H1 (cell line): ENCODE results near the gene PABPC1L. TPM values are rescaled to one million over a fixed set of nuclear protein-coding genes. Genes with fewer than 3 reads are reported as not detected.

Source experiments
- CTCF ChIA-PET: fragments of 300-600 bp; sonication (Branson Sonifier 250); formaldehyde crosslinking; loops from one replicate; lab custom pipeline; 2021; ENCODE audit not compliant: partially characterized antibody; lab: Charles Lee
- POLR2A ChIA-PET: fragments of 300-600 bp; sonication (Branson Sonifier 250); formaldehyde crosslinking; loops from one replicate; lab custom pipeline; 2021; ENCODE audit warnings: inconsistent platforms; ENCODE audit not compliant: partially characterized antibody; lab: Charles Lee
- DNase-seq, 2 experiments: peaks; one replicate each; pipeline versions ENCODE4 v3.0.0 to v3.0.0-alpha.2; 2010 to 2022; ENCODE audit warnings: low spot score in 2 of 2, low read depth in 1 of 2, mixed read lengths in 1 of 2
- FAIRE-seq: peaks from 2 replicates; lab custom pipeline; 2011; peaks lifted over from hg19 to GRCh38; lab: Jason Lieb, UNC
- H2AFZ ChIP-seq: 2 replicates; pipeline ENCODE4 v1.8.1; 2012; ENCODE audit warnings: low read length, inconsistent platforms
- H2AK5ac ChIP-seq: 2 replicates; pipeline ENCODE4 v1.6.1; 2013; ENCODE audit warnings: low read depth, low read length
- H2BK120ac ChIP-seq: replicated peaks from 2 replicates; pipeline ENCODE3; 2013; ENCODE audit warnings: low read depth, low read length, inconsistent platforms
- H2BK12ac ChIP-seq: 2 replicates; pipeline ENCODE4 v1.6.1; 2013; ENCODE audit warnings: low read depth, low read length
- H2BK15ac ChIP-seq: 2 replicates; pipeline ENCODE4 v1.6.1; 2013; ENCODE audit warnings: low read length
- H2BK20ac ChIP-seq: 2 replicates; pipeline ENCODE4 v1.6.1; 2013; ENCODE audit warnings: low read length
- H2BK5ac ChIP-seq: 2 replicates; pipeline ENCODE4 v1.6.1; 2013; ENCODE audit warnings: low read depth, low read length
- H3K14ac ChIP-seq: 2 replicates; pipeline ENCODE4 v1.6.1; 2013; ENCODE audit warnings: inconsistent platforms; ENCODE audit not compliant: insufficient read length
- H3K18ac ChIP-seq: 2 replicates; pipeline ENCODE4 v1.6.1; 2013; ENCODE audit warnings: low read length; ENCODE audit errors: extremely low read depth
- H3K23ac ChIP-seq: 2 replicates; pipeline ENCODE4 v1.6.1; 2013; ENCODE audit warnings: inconsistent platforms; ENCODE audit not compliant: insufficient read length
- H3K23me2 ChIP-seq: 2 replicates; pipeline ENCODE4 v1.6.1; 2013; ENCODE audit warnings: low read depth, low read length
- H3K27ac ChIP-seq: 2 replicates; pipeline ENCODE4 v1.6.1; 2011; ENCODE audit warnings: low read depth, low read length, inconsistent platforms
- H3K27me3 ChIP-seq, 4 experiments: replicated peaks in 1 of 4; 1 replicate in 1 of 4; 2 replicates in 3 of 4; pipeline versions ENCODE4 v1.6.1 to v1.8.1; 2011 to 2013; ENCODE audit warnings: low read length in 3 of 4, mild to moderate bottlenecking in 3 of 4, inconsistent platforms in 2 of 4, mixed read lengths in 2 of 4, moderate library complexity in 1 of 4; ENCODE audit not compliant: control insufficient read depth in 3 of 4, insufficient read depth in 3 of 4; ENCODE audit errors: extremely low read depth in 1 of 4
- H3K36me3 ChIP-seq, 4 experiments: 2 replicates each; pipeline versions ENCODE4 v1.6.1 to v1.8.1; 2011 to 2013; ENCODE audit warnings: mild to moderate bottlenecking in 4 of 4, low read length in 3 of 4, moderate library complexity in 2 of 4, control low read depth in 1 of 4, inconsistent platforms in 1 of 4; ENCODE audit not compliant: insufficient read depth in 4 of 4, control insufficient read depth in 2 of 4
- H3K4ac ChIP-seq: replicated peaks from 2 replicates; pipeline ENCODE3; 2013; ENCODE audit warnings: low read length, low read depth, mixed read lengths, inconsistent platforms; ENCODE audit not compliant: insufficient read length
- H3K4me1 ChIP-seq, 4 experiments: replicated peaks in 1 of 4; 1 replicate in 1 of 4; 2 replicates in 3 of 4; pipeline versions ENCODE4 v1.6.1 to v1.8.1; 2011 to 2013; ENCODE audit warnings: low read length in 3 of 4, inconsistent platforms in 2 of 4, mixed read lengths in 1 of 4; ENCODE audit not compliant: insufficient read depth in 4 of 4, control insufficient read depth in 3 of 4
- H3K4me2 ChIP-seq, 2 experiments: 2 replicates each; pipeline versions ENCODE4 v1.6.1 to v1.8.1; 2011 to 2013; ENCODE audit warnings: low read depth in 2 of 2, low read length in 2 of 2, control low read depth in 1 of 2, inconsistent platforms in 1 of 2, mild to moderate bottlenecking in 1 of 2; ENCODE audit not compliant: insufficient read depth in 1 of 2
- H3K4me3 ChIP-seq, 4 experiments: fragments of 200-600, 300-600 bp in 1 of 4; sonication (generic), shearing (Covaris generic), sonication (Bioruptor Twin) in 1 of 4; 2 replicates each; pipeline versions ENCODE4 v1.5.1 to v1.8.1; 2011 to 2016; ENCODE audit warnings: low read length in 4 of 4, low read depth in 3 of 4, control low read depth in 2 of 4, inconsistent platforms in 2 of 4, mild to moderate bottlenecking in 2 of 4, mixed read lengths in 1 of 4, moderate library complexity in 1 of 4; ENCODE audit not compliant: insufficient read depth in 2 of 4; ENCODE audit errors: extremely low read depth in 1 of 4
- H3K56ac ChIP-seq: replicated peaks from 2 replicates; pipeline ENCODE3; 2013; ENCODE audit warnings: low read depth, mild to moderate bottlenecking, mixed read lengths, low read length, inconsistent platforms; ENCODE audit not compliant: insufficient read length
- H3K79me1 ChIP-seq: 2 replicates; pipeline ENCODE4 v1.6.1; 2013; ENCODE audit warnings: low read depth, low read length, control low read depth
- H3K79me2 ChIP-seq, 2 experiments: 2 replicates each; pipeline versions ENCODE4 v1.6.1 to v1.8.1; 2012 to 2013; ENCODE audit warnings: low read length in 2 of 2, mild to moderate bottlenecking in 2 of 2, inconsistent platforms in 1 of 2; ENCODE audit not compliant: insufficient read depth in 2 of 2, control insufficient read depth in 1 of 2
- H3K9ac ChIP-seq, 4 experiments: replicated peaks in 1 of 4; 1 replicate in 1 of 4; 2 replicates in 3 of 4; pipeline versions ENCODE4 v1.6.1 to v1.8.1; 2011 to 2013; ENCODE audit warnings: low read depth in 3 of 4, low read length in 3 of 4, control low read depth in 2 of 4, mild to moderate bottlenecking in 2 of 4, moderate library complexity in 2 of 4, inconsistent platforms in 1 of 4; ENCODE audit errors: extremely low read depth in 1 of 4
- H3K9me3 ChIP-seq, 2 experiments: 2 replicates each; pipeline versions ENCODE4 v1.6.1 to v1.8.1; 2012 to 2013; ENCODE audit warnings: mild to moderate bottlenecking in 2 of 2, moderate library complexity in 2 of 2, control low read depth in 1 of 2, inconsistent platforms in 1 of 2, low read depth in 1 of 2, low read length in 1 of 2, mixed read lengths in 1 of 2; ENCODE audit not compliant: insufficient read depth in 2 of 2
- H4K20me1 ChIP-seq, 2 experiments: replicated peaks in 1 of 2; 2 replicates each; pipeline versions ENCODE3 to v1.8.1; 2011 to 2013; ENCODE audit warnings: inconsistent platforms in 2 of 2, low read length in 2 of 2, mild to moderate bottlenecking in 1 of 2; ENCODE audit not compliant: insufficient read depth in 2 of 2, control insufficient read depth in 1 of 2
- H4K5ac ChIP-seq: 2 replicates; pipeline ENCODE4 v1.6.1; 2013; ENCODE audit warnings: low read length, low read depth, mixed read lengths, inconsistent platforms; ENCODE audit not compliant: insufficient read length
- H4K8ac ChIP-seq: 2 replicates; pipeline ENCODE4 v1.8.0; 2013; ENCODE audit warnings: mild to moderate bottlenecking, moderate library complexity, low read length, inconsistent platforms; ENCODE audit not compliant: insufficient read depth; ENCODE audit errors: extremely low read depth
- H4K91ac ChIP-seq: replicated peaks from 2 replicates; pipeline ENCODE3; 2013; ENCODE audit warnings: low read length, mixed read lengths, inconsistent platforms; ENCODE audit not compliant: insufficient read length
- HDAC2 ChIP-seq, 2 experiments: fragments of 300-600 bp in 1 of 2; sonication (generic) in 1 of 2; IDR thresholded peaks; 2 replicates each; pipeline ENCODE4 v1.6.1; 2011 to 2012; ENCODE audit warnings: low read depth in 2 of 2, low read length in 2 of 2, mild to moderate bottlenecking in 2 of 2, moderate library complexity in 2 of 2, borderline replicate concordance in 1 of 2, inconsistent platforms in 1 of 2
- JUND ChIP-seq: IDR thresholded peaks from 2 replicates; pipeline ENCODE4 v1.6.1; 2011; ENCODE audit warnings: mild to moderate bottlenecking, improper control_type of control experiment, low read length
- KDM4A ChIP-seq: IDR thresholded peaks from one replicate; pipeline ENCODE4 v1.7.1; 2012; ENCODE audit warnings: low read depth, mild to moderate bottlenecking, moderate library complexity, low read length, inconsistent platforms; ENCODE audit not compliant: severe bottlenecking
- RAD21 ChIP-seq, 2 experiments: IDR thresholded peaks in 1 of 2; conservative IDR thresholded peaks in 1 of 2; 2 replicates each; pipeline ENCODE4 v1.6.1; 2011; ENCODE audit warnings: low read depth in 2 of 2, low read length in 2 of 2, improper control_type of control experiment in 1 of 2, inconsistent platforms in 1 of 2, mild to moderate bottlenecking in 1 of 2, moderate library complexity in 1 of 2
- SIRT6 ChIP-seq: IDR thresholded peaks from one replicate; pipeline ENCODE4 v1.7.1; 2012; ENCODE audit warnings: low read length, inconsistent platforms
- WGBS, 2 experiments: shearing (Covaris generic) in 1 of 2; methylation state at CpG; one replicate each; pipeline versions ENCODE4 v1.1.6 to v1.1.7; 2013 to 2015; ENCODE audit warnings: low lambda C conversion rate in 2 of 2, mixed read lengths in 2 of 2, inconsistent platforms in 1 of 2, low coverage in 1 of 2, missing lambda C conversion rate in 1 of 2; ENCODE audit not compliant: insufficient replicate concordance in 2 of 2, insufficient coverage in 1 of 2, insufficient read length in 1 of 2; ENCODE audit errors: extremely low coverage in 1 of 2, missing lambda C conversion rate in 1 of 2; 5-methylcytosine and 5-hydroxymethylcytosine counted together
- polyA plus RNA-seq, 7 experiments: library from polyadenylated mRNA; depleted of rRNA in 3 of 7; stranded (reverse) in 5 of 7; unstranded in 2 of 7; fragments of >200 nt in 5 of 7; fragments of 200-250 nt in 2 of 7; gene quantifications; 1 replicate in 5 of 7; 2 replicates in 1 of 7; 4 replicates in 1 of 7; pipeline versions ENCODE4 v1.2.1 to v1.2.3, GENCODE V29; 2011 to 2013; ENCODE audit warnings: missing spikeins in 2 of 7, mixed read lengths in 2 of 7
- total RNA-seq: library from RNA; stranded (reverse); fragmentation: NEBNext Ultra II Directional; extraction: Animal tissue kit (Norgen Biotek cat#: 25700); gene quantifications from 2 replicates; pipeline ENCODE4 v1.2.1, GENCODE V29; 2021

The PABPC1L gene
- total and polyA plus RNA-seq, 2 of the 8 experiments (the other 6 are each of a cell fraction or from before 2014, with no cell fraction given) = 61.1 to 108 TPM

DNA sequence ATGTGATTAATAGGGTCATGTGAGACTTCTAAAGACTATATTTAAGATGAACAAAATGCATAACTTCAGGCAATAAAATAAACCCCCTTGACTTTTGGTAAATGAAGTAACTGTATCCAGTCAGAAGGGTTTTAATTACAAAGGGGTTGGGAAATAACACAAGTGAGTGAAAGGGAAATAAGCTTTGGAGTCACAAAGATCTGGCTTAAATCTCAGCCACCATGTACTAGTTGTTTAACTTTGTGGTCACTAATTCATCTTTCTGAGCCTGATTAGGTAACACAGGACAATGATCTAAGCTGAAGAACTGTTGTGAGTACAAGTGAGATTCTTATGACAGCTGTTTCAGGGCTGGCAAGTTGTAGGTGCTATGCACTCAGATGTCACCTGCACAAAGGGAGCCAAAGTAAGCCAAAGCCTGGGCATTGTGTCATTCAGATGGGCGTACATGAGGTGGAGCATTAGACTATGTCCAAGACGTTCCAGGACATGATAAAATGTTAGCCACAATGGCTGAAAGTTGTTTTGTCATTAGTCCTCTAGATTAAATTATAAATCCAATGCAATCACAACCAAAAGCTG is 36.5 kb downstream of the PABPC1L start:
- H4K20me1 ChIP-seq = peaks cover 5 to 6% of the 10 kb centered on the region in 2 experiments

More for the DNA sequence above, 36.5 kb downstream of the PABPC1L start:
- no peak overlapping the region for H3K56ac ChIP-seq
- H3K23me2 ChIP-seq = no peaks in the 10 kb centered on the region
- no peak for TF ChIP-seq JUND
- TF ChIP-seq HDAC2 (IDR thresholded peaks at IDR 0.05; ENCODE audit: borderline replicate concordance in 1 of 2, low read depth in 2 of 2, low read length in 2 of 2) = no peak
- TF ChIP-seq SIRT6 = no peak
- TF ChIP-seq RAD21 (IDR thresholded peaks at IDR 0.05 in 1 of 2, conservative IDR thresholded peaks at IDR 0.05 in 1 of 2; ENCODE audit: low read depth in 2 of 2, low read length in 2 of 2) = no peak
- TF ChIP-seq KDM4A = no peak
- no peak overlapping the region for H2BK5ac ChIP-seq
- H3K4me3 ChIP-seq = no peak overlapping the region
- no peak overlapping the region for H4K91ac ChIP-seq
- no peak overlapping the region for H4K5ac ChIP-seq
- CTCF ChIA-PET = interaction anchor here (0.6 to 1.2 kb wide), 4 partner anchors 16 to 345 kb away, joined by 3 to 4 read pairs (median 3); no protein-coding TSS in a partner anchor
- POLR2A ChIA-PET = interaction anchor here (1.1 to 2.5 kb wide), 9 partner anchors 7 to 35 kb away, joined by 3 to 12 read pairs (median 5); partner anchors contain the start of gene TOMM34
- H3K27me3 ChIP-seq = no peaks in the 10 kb centered on the region
- H3K4ac ChIP-seq = no peak overlapping the region
- no peak overlapping the region for H3K14ac ChIP-seq
- no peak overlapping the region for H2BK20ac ChIP-seq
- no peak overlapping the region for H3K27ac ChIP-seq
- H3K4me1 ChIP-seq = no peaks in the 10 kb centered on the region
- H3K4me2 ChIP-seq = no peak overlapping the region
- peaks cover 14 to 71% (median 48%) of the 10 kb centered on the region in 4 experiments for H3K36me3 ChIP-seq
- H3K79me1 ChIP-seq = peaks cover under 1% of the 10 kb centered on the region; the same call in 1 of the 2 replicates
- WGBS, 2 experiments = 90% methylated on average over 2 of the region's 2 CpGs; no CpG with 5 or more reads in 1 of the 2 experiments
- no peak overlapping the region for H3K23ac ChIP-seq
- no peak for FAIRE-seq
- no peaks in the 10 kb centered on the region for H3K9me3 ChIP-seq
- H2BK120ac ChIP-seq = no peak overlapping the region
- no peak overlapping the region for H3K18ac ChIP-seq
- no peak overlapping the region for H2AK5ac ChIP-seq
- DNase-seq = no peak
- H4K8ac ChIP-seq = no peak overlapping the region
- no peaks in the 10 kb centered on the region for H3K79me2 ChIP-seq
- H2BK15ac ChIP-seq = no peak overlapping the region
- no peak overlapping the region for H3K9ac ChIP-seq
- no peak overlapping the region for H2BK12ac ChIP-seq
- no peak overlapping the region for H2AFZ ChIP-seq
